HCT116 (cell line): ENCODE data around the gene EIF4E. TPM values are rescaled to one million over a fixed set of nuclear protein-coding genes. Genes with fewer than 3 reads are reported as not detected.

Experiments
- ATAC-seq: fragments of 200-7000 bp; cut with Tn5 transposase; 2 replicates; pipeline ENCODE4 v1.9.1; 2020; ENCODE audit warnings: mild to moderate bottlenecking, moderate library complexity
- BruUV-seq: library from RNA; stranded (reverse); fragments of 400-500 nt; replicated peaks from 2 replicates; lab custom pipeline; 2021; lab: Mats Ljungman, UMichigan
- CTCF ChIA-PET: fragments of 300-600 bp; sonication (Branson Sonifier 250); formaldehyde crosslinking; loops from one replicate; lab custom pipeline; 2021; ENCODE audit warnings: antibody characterized with exemption; lab: Charles Lee
- POLR2A ChIA-PET: fragments of 300-600, 350-600 bp; sonication (Branson Sonifier 250); formaldehyde crosslinking; loops from one replicate; lab custom pipeline; 2021; ENCODE audit warnings: antibody characterized with exemption; lab: Charles Lee
- RAD21 ChIA-PET, 2 experiments: fragments of 300-600 bp; sonication (Branson Sonifier 250); formaldehyde crosslinking; loops; one replicate each; lab custom pipeline; 2023; ENCODE audit warnings: low total read pairs in 2 of 2; ENCODE audit not compliant: uncharacterized antibody in 2 of 2, unreplicated experiment in 2 of 2, low non-redundant PET in 1 of 2; lab: Charles Lee
- DNase-seq: peaks from one replicate; pipeline ENCODE4 v3.0.0-alpha.2; 2010; ENCODE audit warnings: low read depth, low spot score
- H2AFZ ChIP-seq: fragments of 200-600 bp; shearing (Covaris generic), sonication (generic); 2 replicates; pipeline ENCODE4 v1.6.1; 2017; ENCODE audit warnings: low read depth, mixed run types, mixed read lengths, antibody characterized with exemption, low read length; ENCODE audit not compliant: poor library complexity, severe bottlenecking
- H3K27ac ChIP-seq: 2 replicates; pipeline ENCODE4 v1.5.1; 2012; ENCODE audit warnings: low read depth, low read length
- H3K27me3 ChIP-seq: fragments of 200-600 bp; sonication (generic); 2 replicates; pipeline ENCODE4 v1.6.1; 2016; ENCODE audit warnings: mixed run types, low read length, mixed read lengths; ENCODE audit not compliant: insufficient read depth
- H3K36me3 ChIP-seq, 2 experiments: fragments of 200-500 bp in 1 of 2; fragments of 200-600 bp in 1 of 2; sonication (Bioruptor generic) in 1 of 2; sonication (generic) in 1 of 2; 2 replicates each; pipeline versions ENCODE4 v1.5.1 to v1.6.1; 2014 to 2016; ENCODE audit warnings: low read length in 2 of 2, inconsistent platforms in 1 of 2, mixed read lengths in 1 of 2, mixed run types in 1 of 2; ENCODE audit not compliant: insufficient read depth in 2 of 2, control insufficient read depth in 1 of 2
- H3K4me1 ChIP-seq, 2 experiments: fragments of 200-600 bp in 1 of 2; sonication (generic) in 1 of 2; 2 replicates each; pipeline versions ENCODE4 v1.5.1 to v1.6.1; 2012 to 2017; ENCODE audit warnings: low read length in 2 of 2, inconsistent platforms in 1 of 2, mild to moderate bottlenecking in 1 of 2, mixed read lengths in 1 of 2, mixed run types in 1 of 2, moderate library complexity in 1 of 2; ENCODE audit not compliant: insufficient read depth in 2 of 2, control insufficient read depth in 1 of 2
- H3K4me2 ChIP-seq: fragments of 200-600 bp; sonication (generic); 2 replicates; pipeline ENCODE4 v1.6.1; 2017; ENCODE audit warnings: mixed run types, low read length, mixed read lengths
- H3K4me3 ChIP-seq, 2 experiments: fragments of 200-600 bp in 1 of 2; sonication (generic) in 1 of 2; replicated peaks in 1 of 2; 2 replicates each; pipeline ENCODE4 v1.5.1; 2011 to 2016; ENCODE audit warnings: low read length in 2 of 2, control low read depth in 1 of 2, low read depth in 1 of 2, mild to moderate bottlenecking in 1 of 2, mixed read lengths in 1 of 2, mixed run types in 1 of 2
- H3K79me2 ChIP-seq: fragments of 200-600 bp; sonication (generic); 2 replicates; pipeline ENCODE4 v1.6.1; 2017; ENCODE audit warnings: mild to moderate bottlenecking, mixed run types, low read length, moderate library complexity, mixed read lengths; ENCODE audit not compliant: insufficient read depth
- H3K9ac ChIP-seq: fragments of 200-600 bp; sonication (generic); 2 replicates; pipeline ENCODE4 v1.6.1; 2016; ENCODE audit warnings: low read length, mixed read lengths
- H3K9me2 ChIP-seq: fragments of 200-600 bp; sonication (generic), shearing (Covaris generic); 2 replicates; pipeline ENCODE4 v1.6.1; 2017; ENCODE audit warnings: mixed run types, mild to moderate bottlenecking, moderate library complexity; ENCODE audit not compliant: insufficient read depth
- H3K9me3 ChIP-seq, 2 experiments: fragments of 200-500 bp in 1 of 2; fragments of 200-600 bp in 1 of 2; sonication (Bioruptor generic) in 1 of 2; sonication (generic) in 1 of 2; 2 replicates each; pipeline ENCODE4 v1.6.1; 2014 to 2017; ENCODE audit warnings: low read length in 2 of 2, mixed read lengths in 2 of 2, inconsistent platforms in 1 of 2, low read depth in 1 of 2, mild to moderate bottlenecking in 1 of 2, mixed run types in 1 of 2, moderate library complexity in 1 of 2; ENCODE audit not compliant: control insufficient read depth in 1 of 2, insufficient read depth in 1 of 2
- H4K20me1 ChIP-seq: fragments of 200-600 bp; sonication (generic), shearing (Covaris generic); 2 replicates; pipeline ENCODE4 v1.6.1; 2017; ENCODE audit warnings: mixed run types, mild to moderate bottlenecking, moderate library complexity; ENCODE audit not compliant: insufficient read depth
- ATF3 ChIP-seq: IDR thresholded peaks from 2 replicates; pipeline ENCODE4 v1.6.1; 2012
- CEBPB ChIP-seq: IDR thresholded peaks from 2 replicates; pipeline ENCODE4 v1.6.1; 2012; ENCODE audit warnings: low read depth
- ELF1 ChIP-seq: IDR thresholded peaks from 2 replicates; pipeline ENCODE4 v1.6.1; 2012; ENCODE audit warnings: low read depth, borderline replicate concordance
- EZH2 ChIP-seq: fragments of 200-600 bp; sonication (generic); IDR thresholded peaks from 2 replicates; pipeline ENCODE4 v1.6.1; 2017; ENCODE audit warnings: antibody characterized with exemption, mixed run types
- EZH2phosphoT487 ChIP-seq: fragments of 200-600 bp; IDR thresholded peaks from 2 replicates; pipeline ENCODE4 v1.6.1; 2018; ENCODE audit warnings: antibody characterized with exemption, borderline replicate concordance
- FOSL1 ChIP-seq: IDR thresholded peaks from 2 replicates; pipeline ENCODE4 v1.6.1; 2012; ENCODE audit warnings: low read depth
- JUND ChIP-seq: IDR thresholded peaks from 2 replicates; pipeline ENCODE4 v1.6.1; 2012
- REST ChIP-seq: IDR thresholded peaks from 2 replicates; pipeline ENCODE4 v1.6.1; 2012; ENCODE audit warnings: low read depth
- SIN3A ChIP-seq: IDR thresholded peaks from 2 replicates; pipeline ENCODE4 v1.6.1; 2012; ENCODE audit warnings: low read depth
- SP1 ChIP-seq: IDR thresholded peaks from 2 replicates; pipeline ENCODE4 v1.6.1; 2012; ENCODE audit warnings: low read depth
- SRF ChIP-seq: IDR thresholded peaks from 2 replicates; pipeline ENCODE4 v1.6.1; 2012; ENCODE audit warnings: low read depth
- ZBTB33 ChIP-seq: IDR thresholded peaks from 2 replicates; pipeline ENCODE4 v1.6.1; 2011; ENCODE audit warnings: mild to moderate bottlenecking, low read length, moderate library complexity; ENCODE audit not compliant: insufficient replicate concordance; ENCODE audit errors: extremely low read depth
- ZFX ChIP-seq: fragments of 450-650 bp; IDR thresholded peaks from 2 replicates; pipeline ENCODE4 v1.6.1; 2017
- ZNF274 ChIP-seq: fragments of 200-500 bp; sonication (Bioruptor generic); IDR thresholded peaks from 2 replicates; pipeline ENCODE4 v1.6.1; 2014; ENCODE audit warnings: mild to moderate bottlenecking, low read depth, low read length, inconsistent platforms
- intact Hi-C: fragments of 100-400 bp; cut with micrococcal nuclease; formaldehyde crosslinking; loops from 2 replicates; pipeline ENCODE4 v1.10.0; 2022
- total RNA-seq: library from RNA; stranded (reverse); gene quantifications from one replicate; pipeline ENCODE4 v1.2.1, GENCODE V29; 2021; ENCODE audit not compliant: unreplicated experiment
- TF ChIP-seq, protein P1 (sequence below): IDR thresholded peaks from 2 replicates; pipeline ENCODE4 v1.6.1; 2012

EIF4E gene
- total RNA-seq, 1 experiment from 2014 or later, result 148 TPM

- H2AFZ ChIP-seq, result peak overlapping the region; percentile 14
- POLR2A ChIA-PET, result no interaction called here
- no peak overlapping the region for H3K27ac ChIP-seq
- no peak for TF ChIP-seq ELF1
- peak; percentile 57; the same call in 1 of the 2 replicates for TF ChIP-seq FOSL1
- TF ChIP-seq EZH2phosphoT487, result no peak
- no peak for TF ChIP-seq CEBPB
- peak; percentile 41 for TF ChIP-seq JUND
- no peak for TF ChIP-seq SP1
- TF ChIP-seq SRF, result peak; percentile 76
- TF ChIP-seq ZFX, result no peak
- H4K20me1 ChIP-seq, result no peaks in the 10 kb centered on the region
- peak overlapping the region; percentile 53 for H3K4me2 ChIP-seq
- DNase-seq (no peak), ATAC-seq (peak; percentile 64)
- H3K4me3 ChIP-seq, result no peak overlapping the region
- H3K36me3 ChIP-seq, result no peaks in the 10 kb centered on the region
- RAD21 ChIA-PET, result no interaction called here
- no peaks in the 10 kb centered on the region for H3K9me3 ChIP-seq
- intact Hi-C loops, result loop anchor here (5.0 kb wide), 2 partner anchors 119 to 469 kb away; no protein-coding TSS in a partner anchor
- H3K27me3 ChIP-seq, result no peaks in the 10 kb centered on the region
- no peak overlapping the region for H3K9ac ChIP-seq
- no TSS peak for BruUV-seq
- H3K79me2 ChIP-seq, result no peaks in the 10 kb centered on the region
- CTCF ChIA-PET, result interaction anchor here (1.6 kb wide), 1 partner anchor 12 kb away, joined by 4 read pairs; no protein-coding TSS in a partner anchor
- no peaks in the 10 kb centered on the region for H3K9me2 ChIP-seq
- H3K4me1 ChIP-seq, result peaks cover 2 to 29% of the 10 kb centered on the region in 2 experiments; a peak in 3 of 4 replicates
These were observed 9.2 kb upstream of the EIF4E start for GRCh38 chr4:98937986-98938720.

GRCh38 chr4:98935633-98936032, 6.7 kb upstream of the EIF4E start:
- ChIA-PET POLR2A (no interaction called here), RAD21 (no interaction called here), CTCF (no interaction called here)
- Histone ChIP-seq H4K20me1 (no peaks in the 10 kb centered on the region), H3K36me3 (no peaks in the 10 kb centered on the region), H3K9ac (no peak overlapping the region), H3K4me3 (no peak overlapping the region), H3K4me2 (no peak overlapping the region), H3K9me2 (no peaks in the 10 kb centered on the region), H2AFZ (no peak overlapping the region), H3K27ac (no peak overlapping the region), H3K79me2 (no peaks in the 10 kb centered on the region), H3K9me3 (no peaks in the 10 kb centered on the region), H3K27me3 (no peaks in the 10 kb centered on the region), H3K4me1 (peaks cover 3 to 37% of the 10 kb centered on the region in 2 experiments)
- DNase-seq (no peak), ATAC-seq (no peak)
- intact Hi-C loops, result loop anchor here (5.0 kb wide), 2 partner anchors 122 to 472 kb away; no protein-coding TSS in a partner anchor
- BruUV-seq, result no TSS peak
- TF ChIP-seq ATF3 (no peak), REST (no peak), SIN3A (no peak), EZH2 (no peak), CEBPB (no peak), ELF1 (no peak), ZBTB33 (no peak), ZNF274 (no peak)
- TF ChIP-seq, protein P1, sequence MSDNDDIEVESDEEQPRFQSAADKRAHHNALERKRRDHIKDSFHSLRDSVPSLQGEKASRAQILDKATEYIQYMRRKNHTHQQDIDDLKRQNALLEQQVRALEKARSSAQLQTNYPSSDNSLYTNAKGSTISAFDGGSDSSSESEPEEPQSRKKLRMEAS, result no peak
